Nephron (organoid): Measurements from ENCODE around the gene HBQ1.
A peak's percentile ranks its signal among the peaks of the same experiment; 100 is the strongest.

Source experiments
- H3K27ac Mint-ChIP-seq, 3 experiments: 2 replicates each; pipeline ENCODE4 v1.8.0; 2020; ENCODE audit warnings: mixed read lengths in 3 of 3, mild to moderate bottlenecking in 2 of 3, moderate library complexity in 1 of 3
- H3K27me3 Mint-ChIP-seq: 2 replicates; pipeline ENCODE4 v1.8.0; 2021; ENCODE audit warnings: low read depth, mild to moderate bottlenecking, moderate library complexity, mixed read lengths
- H3K36me3 Mint-ChIP-seq: 2 replicates; pipeline ENCODE4 v1.8.0; 2020; ENCODE audit warnings: low read depth, mixed read lengths
- H3K4me1 Mint-ChIP-seq: 2 replicates; pipeline ENCODE4 v1.8.0; 2020; ENCODE audit warnings: mixed read lengths
- H3K4me3 Mint-ChIP-seq, 3 experiments: 2 replicates each; pipeline ENCODE4 v1.8.0; 2020; ENCODE audit warnings: mild to moderate bottlenecking in 3 of 3, mixed read lengths in 3 of 3, moderate library complexity in 2 of 3
- H3K9me3 Mint-ChIP-seq: 2 replicates; pipeline ENCODE4 v1.8.0; 2020; ENCODE audit warnings: mixed read lengths
- CTCF ChIP-seq, 3 experiments: fragments of 200-600 bp; sonication (generic); IDR thresholded peaks; one replicate each; pipeline ENCODE4 v1.5.0; 2021; ENCODE audit warnings: antibody characterized with exemption in 3 of 3; ENCODE audit not compliant: unreplicated experiment in 3 of 3

Gene HBQ1

GRCh38 chr16:180101-180675 is at the start of gene HBQ1:
HBQ1 (plus strand) TSS chr16:180459; CDS start chr16:180487, 28 bp downstream.
- no peaks in the 10 kb centered on the region for H3K9me3 Mint-ChIP-seq
- peaks cover 44% of the 10 kb centered on the region for H3K27me3 Mint-ChIP-seq
- H3K4me3 Mint-ChIP-seq = peak within 1 kb of the TSS in 2 of 3 experiments; percentile 44 to 46
- H3K4me1 Mint-ChIP-seq = peaks cover 6% of the 10 kb centered on the region
- peaks cover 6% of the 10 kb centered on the region for H3K36me3 Mint-ChIP-seq
- no peak within 1 kb of the TSS for H3K27ac Mint-ChIP-seq
- peak; percentile 65 to 75 (median 73) for TF ChIP-seq CTCF (IDR thresholded peaks at IDR 0.05; ENCODE audit: unreplicated experiment in 3 of 3)

GRCh38 chr16:130533-131173 is 49.6 kb upstream of the HBQ1 start:
- Mint-ChIP-seq H3K27ac (no peak overlapping the region), H3K4me3 (peak overlapping the region in 1 of 3 experiments; percentile 21), H3K9me3 (no peaks in the 10 kb centered on the region), H3K36me3 (peaks cover 4% of the 10 kb centered on the region), H3K27me3 (no peaks in the 10 kb centered on the region), H3K4me1 (peaks cover 13% of the 10 kb centered on the region)
- TF ChIP-seq CTCF (IDR thresholded peaks at IDR 0.05; ENCODE audit: unreplicated experiment in 3 of 3) = no peak

GRCh38 chr16:132120-132519 is 48.1 kb upstream of the HBQ1 start:
- Mint-ChIP-seq H3K27me3 (no peaks in the 10 kb centered on the region), H3K4me1 (peaks cover 13% of the 10 kb centered on the region), H3K4me3 (no peak overlapping the region), H3K36me3 (peaks cover 7% of the 10 kb centered on the region), H3K9me3 (no peaks in the 10 kb centered on the region), H3K27ac (no peak overlapping the region)
- no peak for TF ChIP-seq CTCF (IDR thresholded peaks at IDR 0.05; ENCODE audit: unreplicated experiment in 3 of 3)

- no peak for TF ChIP-seq CTCF (IDR thresholded peaks at IDR 0.05; ENCODE audit: unreplicated experiment in 3 of 3)
- Mint-ChIP-seq H3K36me3 (peaks cover 7% of the 10 kb centered on the region), H3K9me3 (no peaks in the 10 kb centered on the region), H3K27me3 (no peaks in the 10 kb centered on the region), H3K4me3 (peak overlapping the region in 2 of 3 experiments; percentile 16 to 19), H3K27ac (peak overlapping the region in 2 of 3 experiments; percentile 42 to 58), H3K4me1 (peaks cover 13% of the 10 kb centered on the region)
Observed at GRCh38 chr16:133716-134115, 46.5 kb upstream of the HBQ1 start.

GRCh38 chr16:138049-138417 is 42.2 kb upstream of the HBQ1 start:
- Mint-ChIP-seq H3K27ac (peak overlapping the region in 2 of 3 experiments; percentile 79 to 91), H3K27me3 (no peaks in the 10 kb centered on the region), H3K4me3 (peak overlapping the region; percentile 86 to 90 (median 87)), H3K4me1 (peaks cover 13% of the 10 kb centered on the region), H3K36me3 (peaks cover 7% of the 10 kb centered on the region), H3K9me3 (no peaks in the 10 kb centered on the region)
- TF ChIP-seq CTCF (IDR thresholded peaks at IDR 0.05; ENCODE audit: unreplicated experiment in 3 of 3) = no peak
